DMS 273 treated with DMSO at 0.1 percent for 48 hours (cell line): ENCODE data around the gene SLC9A9.

Experiments
- DNase-seq: peaks from one replicate; lab custom pipeline; 2025; lab: John Stamatoyannopoulos, UW

SLC9A9 gene

DNA sequence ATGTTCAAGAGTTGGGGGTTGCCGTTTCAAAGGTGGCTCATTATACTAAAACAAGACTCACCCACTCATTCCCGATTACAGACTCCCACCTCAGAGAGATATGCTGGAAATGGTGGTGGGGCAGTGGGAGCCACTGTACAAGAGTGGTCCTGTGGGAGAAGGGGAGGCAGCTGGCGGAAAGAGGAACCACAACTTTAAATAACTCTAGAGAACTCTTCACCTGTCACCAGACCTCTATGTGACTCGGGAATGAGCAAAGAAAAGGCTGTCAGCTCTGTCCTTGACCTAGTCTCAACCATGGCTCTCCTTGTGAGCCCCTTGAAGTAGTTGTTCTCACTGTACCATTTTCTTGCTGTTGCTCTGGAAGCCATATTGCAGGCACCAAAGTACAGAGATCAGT, 434.9 kb downstream of the SLC9A9 start:
- DNase-seq = no peak

DNA sequence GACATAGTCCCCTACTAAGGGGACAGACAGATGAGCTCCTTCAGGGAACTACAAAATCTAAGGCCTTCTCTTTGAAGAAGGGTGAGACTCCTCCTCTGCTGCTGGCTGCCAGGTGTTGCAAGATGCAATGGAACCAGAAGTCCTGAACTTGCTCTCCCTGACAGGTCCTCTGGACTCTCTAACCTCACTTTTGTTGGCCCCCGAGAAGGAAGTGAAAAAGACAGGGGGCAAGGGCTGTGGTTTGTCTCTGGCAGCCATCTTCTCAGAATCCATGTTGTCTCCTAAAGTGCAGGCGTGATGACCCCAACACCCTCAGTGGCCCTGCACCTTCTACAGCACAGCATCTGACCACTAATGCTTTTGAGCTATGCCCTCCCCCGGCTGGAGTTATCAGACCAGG, 436.2 kb downstream of the SLC9A9 start:
- DNase-seq = no peak

DNA sequence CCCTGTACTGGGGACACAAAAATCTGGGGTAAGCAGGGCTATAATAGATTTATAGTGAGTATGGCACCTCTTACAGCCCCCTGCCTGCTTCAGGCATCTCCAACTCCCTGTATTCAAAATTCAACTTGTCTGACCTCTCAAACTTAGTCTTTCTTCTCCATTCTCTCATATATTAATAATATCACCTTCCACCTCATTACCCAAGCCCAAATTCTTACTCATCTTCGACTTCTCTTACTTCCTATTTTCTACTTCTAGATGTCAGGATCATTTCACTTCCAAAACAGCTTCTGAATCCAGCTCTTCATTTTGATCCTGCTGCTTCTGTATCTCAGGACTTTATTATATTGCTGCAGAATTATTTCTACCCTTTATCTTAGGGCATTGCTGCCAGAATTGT, 438.0 kb downstream of the SLC9A9 start:
- DNase-seq = no peak

- DNase-seq = no peak
Observed at GRCh38 chr3:143408771-143409170, 439.5 kb downstream of the SLC9A9 start.

- no peak for DNase-seq
Observed at GRCh38 chr3:143402602-143403001, 445.7 kb downstream of the SLC9A9 start.

DNA sequence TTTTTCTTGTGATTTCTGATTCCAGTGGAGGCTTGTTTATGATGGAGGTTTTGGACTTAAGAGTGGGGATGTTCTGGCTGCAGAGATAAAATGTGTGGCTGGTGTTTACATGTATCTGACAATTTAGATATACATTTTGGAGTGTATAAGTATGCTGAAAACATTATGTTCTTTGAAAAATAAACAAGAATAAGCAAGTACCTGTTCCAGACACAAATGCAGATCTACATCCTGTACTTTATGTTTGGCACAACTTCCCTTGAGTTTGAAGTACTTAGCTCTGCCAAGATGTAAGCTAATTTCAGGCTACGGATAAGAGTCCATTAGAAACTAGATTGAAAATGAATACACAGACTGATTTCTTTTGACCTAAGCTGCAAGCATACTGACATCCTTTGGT, 451.5 kb downstream of the SLC9A9 start:
- no peak for DNase-seq

- no peak for DNase-seq
Observed at GRCh38 chr3:143389388-143389787, 458.9 kb downstream of the SLC9A9 start.

- no peak for DNase-seq
Observed at GRCh38 chr3:143387425-143387824, 460.8 kb downstream of the SLC9A9 start.

DNA sequence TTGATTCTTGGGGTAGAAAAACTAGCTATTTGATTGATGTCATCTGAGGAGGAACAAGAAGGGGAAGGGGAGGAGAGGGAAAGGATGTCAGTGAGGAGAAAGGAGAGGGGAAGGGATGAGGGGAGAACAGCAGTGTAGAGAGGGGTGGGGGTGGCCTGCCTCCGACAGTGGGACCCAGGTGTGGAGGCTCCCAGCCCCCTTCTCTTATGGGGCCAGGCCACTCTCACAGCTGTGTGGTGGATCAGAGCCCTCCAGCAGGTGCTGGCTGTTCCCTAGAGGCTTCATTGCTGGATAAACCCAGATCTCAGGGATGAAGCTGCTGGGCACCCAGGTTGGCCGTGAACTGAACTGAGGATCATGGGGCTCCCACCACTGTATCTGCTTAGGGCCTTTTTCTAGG, 464.2 kb downstream of the SLC9A9 start:
- no peak for DNase-seq

- no peak for DNase-seq
Observed at GRCh38 chr3:143383421-143383820, 464.8 kb downstream of the SLC9A9 start.

DNA sequence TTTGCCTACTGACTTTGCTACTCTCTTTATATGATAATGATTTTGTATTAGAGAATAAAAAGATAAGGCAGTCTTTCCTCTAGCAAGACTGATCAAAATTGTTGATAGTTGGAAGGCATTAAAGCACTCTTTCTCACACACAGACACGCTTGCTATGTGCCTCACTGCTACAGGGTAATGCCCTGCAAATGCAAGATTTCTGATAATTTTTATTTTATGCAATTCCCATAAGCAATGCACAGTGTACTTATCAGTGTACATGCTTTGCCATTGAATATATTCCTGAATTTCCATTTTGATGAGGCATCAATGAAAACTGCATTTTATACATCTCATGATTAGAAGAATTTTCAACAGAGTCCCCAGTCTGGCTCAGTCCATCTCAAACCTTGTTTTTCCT, 465.5 kb downstream of the SLC9A9 start:
- DNase-seq = no peak

DNA sequence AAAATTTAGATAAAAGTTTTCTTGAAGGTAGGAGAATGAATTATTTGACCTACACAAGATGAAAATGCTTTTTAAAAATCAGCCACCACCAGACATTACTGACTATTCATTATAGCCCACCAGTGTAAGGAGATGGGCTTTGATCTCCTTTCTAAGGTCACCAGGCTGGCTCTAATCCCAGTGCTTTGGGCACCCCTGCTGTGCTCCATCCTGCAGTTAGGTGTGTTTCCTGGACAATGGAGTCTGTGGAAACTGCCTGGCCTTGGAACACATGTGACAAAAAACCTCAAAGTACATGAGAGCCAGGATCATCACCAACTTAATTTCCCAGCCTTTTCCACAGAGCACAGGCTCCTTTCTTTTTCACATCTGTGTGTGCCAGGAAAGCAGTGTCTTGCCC, 467.8 kb downstream of the SLC9A9 start:
- DNase-seq = no peak

- DNase-seq = no peak
Observed at GRCh38 chr3:143375698-143376097, 472.6 kb downstream of the SLC9A9 start.

GRCh38 chr3:143367171-143367570, 481.1 kb downstream of the SLC9A9 start:
- no peak for DNase-seq

- no peak for DNase-seq
Observed at GRCh38 chr3:143366672-143367071, 481.6 kb downstream of the SLC9A9 start.

DNA sequence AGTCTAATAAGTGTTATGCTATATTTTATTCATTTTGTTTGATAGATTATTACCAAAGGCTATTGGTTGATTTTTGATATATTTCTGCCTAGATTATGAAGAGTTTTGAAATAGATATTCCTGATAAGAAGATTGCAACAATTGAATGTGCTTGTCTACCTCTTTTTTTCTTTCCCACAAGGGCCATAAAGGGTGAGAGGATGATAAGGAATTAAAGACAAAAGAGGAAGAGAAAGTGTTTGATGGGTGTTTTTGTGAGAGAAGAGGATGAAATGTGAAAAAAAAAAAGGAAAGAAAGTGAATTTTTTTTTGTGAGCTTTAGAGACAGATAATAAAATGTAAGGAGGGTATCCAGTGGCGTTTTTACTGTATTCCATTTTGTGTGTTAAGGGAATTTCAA, 484.3 kb downstream of the SLC9A9 start:
- DNase-seq = no peak

GRCh38 chr3:143363276-143363675, 485.0 kb downstream of the SLC9A9 start:
- DNase-seq = no peak

DNA sequence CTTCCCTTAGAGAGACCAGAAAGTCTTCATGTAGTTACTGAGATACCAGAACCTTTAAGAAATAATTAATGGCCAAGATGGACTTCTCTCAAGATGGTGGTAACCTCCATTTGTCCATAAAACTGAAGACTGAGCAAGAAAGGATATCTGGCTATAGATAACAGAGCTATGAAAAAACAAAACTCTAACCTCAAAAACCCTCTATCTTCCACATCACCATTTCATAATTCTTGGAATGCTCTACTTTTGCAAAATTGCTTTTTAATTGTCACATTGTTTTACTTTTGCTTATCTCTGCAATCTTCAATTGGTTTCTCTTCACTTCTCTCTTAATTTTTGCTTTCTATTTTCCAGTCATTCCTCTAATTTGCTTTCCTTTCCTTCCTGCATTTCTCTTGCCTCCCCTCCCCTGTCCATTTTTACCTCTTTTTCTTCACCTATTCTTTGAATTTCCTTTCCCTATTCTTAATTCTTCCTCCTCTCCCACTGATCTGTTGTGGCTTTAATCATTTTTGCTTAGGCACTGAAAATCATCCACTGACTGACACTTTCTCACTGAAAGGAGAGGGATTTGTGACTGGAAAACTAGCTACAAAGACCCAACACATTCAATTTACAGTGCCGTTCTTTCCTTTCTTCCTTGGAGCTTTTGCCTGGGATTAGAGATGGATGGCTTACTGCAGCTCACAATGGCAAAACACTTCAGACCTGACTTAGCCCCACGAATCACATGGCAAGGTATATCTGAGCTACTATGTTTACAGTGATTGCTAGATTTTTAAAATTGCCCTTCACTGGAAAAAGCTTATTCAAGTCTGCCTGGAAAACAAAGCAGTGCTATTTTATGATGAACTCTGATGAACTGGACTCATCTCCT, 485.9 kb downstream of the SLC9A9 start:
- no peak for DNase-seq

DNA sequence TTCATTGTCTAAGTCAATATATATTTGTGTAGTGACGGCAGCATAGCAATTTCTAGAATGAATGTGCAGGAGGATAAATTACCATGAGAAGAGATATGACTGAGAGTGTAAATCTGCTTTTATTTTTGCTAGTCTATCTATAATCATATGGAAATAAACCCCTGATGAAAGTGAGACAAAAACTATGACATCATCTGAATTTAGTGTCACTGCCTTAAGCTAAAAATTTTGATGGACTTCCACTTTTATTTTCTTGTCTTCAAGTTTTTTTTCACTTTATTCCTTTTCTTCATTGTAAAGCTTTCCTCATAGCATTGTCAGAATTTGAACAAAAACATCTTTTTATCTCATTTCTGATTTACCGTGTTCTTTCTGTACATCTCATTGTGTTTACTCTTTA, 486.7 kb downstream of the SLC9A9 start:
- DNase-seq = no peak

- DNase-seq = no peak
Observed at GRCh38 chr3:143360244-143360643, 488.0 kb downstream of the SLC9A9 start.

GRCh38 chr3:143358793-143359491, 489.3 kb downstream of the SLC9A9 start:
- no peak for DNase-seq

- DNase-seq = no peak
Observed at GRCh38 chr3:143358155-143358792, 490.0 kb downstream of the SLC9A9 start.

- DNase-seq = no peak
Observed at GRCh38 chr3:143357700-143358099, 490.6 kb downstream of the SLC9A9 start.
